Ramos (cell line): Measurements from ENCODE around the gene UMODL1.

Experiments
- in situ Hi-C: fragments of 300-500 bp; cut with MboI; formaldehyde crosslinking; loops from one replicate; pipeline ENCODE4 v1.14.3; 2022; ENCODE audit warnings: low sequenced_read_pairs; ENCODE audit not compliant: unreplicated experiment

Gene UMODL1

DNA sequence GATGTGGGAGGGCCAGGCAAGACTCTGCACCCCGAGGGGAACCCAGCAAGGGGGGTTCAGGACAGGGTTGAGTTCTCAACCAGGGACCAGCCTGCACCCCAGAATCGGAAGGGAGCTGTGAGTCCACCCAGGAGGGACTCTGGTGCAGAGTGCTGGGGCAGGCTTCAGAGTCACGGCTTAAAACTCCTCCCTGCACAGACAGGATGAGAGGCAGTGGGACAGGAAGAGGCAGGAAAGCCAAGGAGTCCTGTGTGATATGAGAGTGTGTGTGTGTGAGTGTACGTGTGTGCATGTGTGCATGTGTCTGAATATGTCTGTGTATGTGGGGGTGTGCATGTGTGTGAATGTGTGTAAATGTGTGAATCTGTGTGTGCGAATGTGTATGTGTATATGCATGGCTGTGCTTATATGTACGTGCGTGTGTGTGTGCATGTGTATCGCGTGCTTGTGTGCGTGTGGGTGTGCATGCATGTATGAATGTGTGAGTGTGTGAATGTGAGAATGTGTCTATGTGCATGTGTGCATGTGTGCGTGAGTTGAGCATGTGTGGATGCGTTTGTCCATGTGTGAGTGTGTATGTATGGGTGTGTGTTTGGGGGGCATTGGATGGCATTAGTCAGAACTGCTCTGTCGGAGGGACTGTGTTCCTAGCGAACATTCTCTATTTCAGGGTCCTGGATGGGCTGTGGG is 52.2 kb downstream of the UMODL1 start:
- in situ Hi-C loops = no loop called here

DNA sequence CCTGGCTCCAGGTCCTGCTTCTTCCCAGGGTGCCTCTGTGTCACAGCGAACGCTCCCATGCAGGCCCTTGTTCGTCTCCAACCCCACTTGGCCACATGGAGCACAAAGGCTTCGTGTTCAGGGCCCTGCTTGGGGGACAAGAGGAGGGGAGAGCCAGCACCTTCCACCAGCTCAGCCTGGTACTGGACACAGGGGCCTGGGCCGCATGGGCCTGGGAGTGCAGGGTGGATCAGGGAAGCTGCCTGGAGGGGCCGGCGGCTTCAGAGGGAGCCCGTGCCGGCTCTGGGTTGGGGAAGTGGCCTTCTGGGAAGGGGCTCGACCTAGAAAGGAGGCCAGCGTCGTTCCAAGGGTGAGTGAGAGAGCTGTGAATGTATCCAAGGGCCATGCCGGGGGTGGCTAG is 53.0 kb downstream of the UMODL1 start:
- in situ Hi-C loops = no loop called here

DNA sequence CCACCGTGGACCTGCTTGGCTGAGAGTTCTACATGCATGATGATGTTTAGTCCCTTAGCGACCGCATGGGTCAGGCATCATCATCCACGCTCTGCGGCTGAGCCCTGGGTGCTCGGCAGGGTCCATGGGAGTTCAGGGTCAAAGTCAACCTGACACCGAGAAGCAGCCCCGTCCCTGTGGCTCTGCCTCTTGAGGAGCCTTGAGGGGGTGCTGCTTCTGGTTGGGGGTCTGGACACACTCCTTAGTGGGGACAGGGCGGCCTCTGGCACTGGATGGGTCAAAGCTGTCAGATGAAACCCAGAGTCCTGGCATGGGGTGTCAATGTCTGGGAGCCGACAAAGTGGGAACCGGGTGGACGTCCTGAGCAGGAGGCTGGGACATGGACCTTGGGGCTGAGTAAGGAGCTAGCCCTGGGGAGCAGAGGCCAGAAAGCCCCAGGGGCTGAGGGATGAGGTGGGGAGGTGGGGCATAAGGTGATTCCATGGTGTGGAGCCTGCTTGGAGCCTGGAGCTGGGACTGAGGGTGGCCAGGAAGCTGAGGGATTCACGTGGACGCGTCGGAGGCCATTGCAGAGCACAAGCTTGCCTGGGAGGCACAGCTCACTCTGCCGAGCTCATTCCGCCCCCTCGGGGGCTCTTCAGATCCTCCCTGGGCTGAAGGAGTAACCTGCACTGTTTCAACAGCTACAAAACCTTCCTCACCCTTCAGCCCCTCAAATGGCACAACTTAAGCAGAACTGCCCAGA is 53.9 kb downstream of the UMODL1 start:
- in situ Hi-C loops = loop anchor here (25.0 kb wide), 1 partner anchor 513 kb away; no protein-coding TSS in a partner anchor

DNA sequence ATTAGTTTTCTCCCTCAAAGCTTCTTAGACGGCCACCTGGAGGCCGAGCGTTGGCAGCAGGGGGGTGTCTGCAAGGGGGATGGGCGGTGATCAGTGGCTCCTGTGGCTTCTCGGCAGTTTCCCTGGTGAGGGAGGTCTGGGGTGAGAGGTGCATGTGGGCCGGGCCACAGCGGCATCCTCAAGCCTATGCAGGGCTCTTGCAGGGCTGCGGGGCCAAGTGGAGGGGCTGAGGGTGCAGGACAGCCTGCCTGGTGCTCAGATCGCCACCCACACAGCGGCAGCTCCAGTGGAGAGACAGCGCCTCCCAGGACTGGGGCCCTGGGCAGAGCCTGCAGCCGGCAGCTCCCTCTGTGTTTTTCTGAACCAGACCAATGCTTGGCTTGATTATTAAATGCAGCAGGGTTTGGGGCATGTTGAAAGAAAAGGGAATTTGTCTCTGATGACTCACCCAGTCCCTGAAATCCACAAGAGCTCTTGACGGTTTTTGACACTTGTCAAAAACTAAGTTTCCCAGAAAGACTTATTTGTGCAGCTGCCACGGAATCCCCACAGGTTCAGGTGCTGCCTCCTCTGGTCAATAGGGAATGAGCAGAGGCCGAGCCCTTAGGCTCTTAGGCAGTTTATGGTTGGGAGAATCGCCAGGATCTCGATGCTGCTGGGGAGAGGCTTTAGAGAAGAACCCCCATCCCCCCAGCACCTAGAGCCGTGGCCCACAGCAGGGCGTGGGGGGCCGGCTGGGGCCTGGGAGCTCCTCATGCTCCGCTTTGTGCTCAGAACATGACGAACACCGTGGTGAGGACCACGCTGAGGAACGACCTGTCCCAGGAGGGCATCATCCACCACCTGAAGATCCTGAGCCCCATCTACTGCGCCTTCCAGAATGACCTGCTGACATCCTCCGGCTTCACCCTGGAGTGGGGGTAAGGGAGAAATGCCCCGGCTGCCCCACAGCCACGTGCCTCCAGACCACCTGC is 54.7 kb downstream of the UMODL1 start:
- in situ Hi-C loops = loop anchor here (25.0 kb wide), 1 partner anchor 514 kb away; no protein-coding TSS in a partner anchor

DNA sequence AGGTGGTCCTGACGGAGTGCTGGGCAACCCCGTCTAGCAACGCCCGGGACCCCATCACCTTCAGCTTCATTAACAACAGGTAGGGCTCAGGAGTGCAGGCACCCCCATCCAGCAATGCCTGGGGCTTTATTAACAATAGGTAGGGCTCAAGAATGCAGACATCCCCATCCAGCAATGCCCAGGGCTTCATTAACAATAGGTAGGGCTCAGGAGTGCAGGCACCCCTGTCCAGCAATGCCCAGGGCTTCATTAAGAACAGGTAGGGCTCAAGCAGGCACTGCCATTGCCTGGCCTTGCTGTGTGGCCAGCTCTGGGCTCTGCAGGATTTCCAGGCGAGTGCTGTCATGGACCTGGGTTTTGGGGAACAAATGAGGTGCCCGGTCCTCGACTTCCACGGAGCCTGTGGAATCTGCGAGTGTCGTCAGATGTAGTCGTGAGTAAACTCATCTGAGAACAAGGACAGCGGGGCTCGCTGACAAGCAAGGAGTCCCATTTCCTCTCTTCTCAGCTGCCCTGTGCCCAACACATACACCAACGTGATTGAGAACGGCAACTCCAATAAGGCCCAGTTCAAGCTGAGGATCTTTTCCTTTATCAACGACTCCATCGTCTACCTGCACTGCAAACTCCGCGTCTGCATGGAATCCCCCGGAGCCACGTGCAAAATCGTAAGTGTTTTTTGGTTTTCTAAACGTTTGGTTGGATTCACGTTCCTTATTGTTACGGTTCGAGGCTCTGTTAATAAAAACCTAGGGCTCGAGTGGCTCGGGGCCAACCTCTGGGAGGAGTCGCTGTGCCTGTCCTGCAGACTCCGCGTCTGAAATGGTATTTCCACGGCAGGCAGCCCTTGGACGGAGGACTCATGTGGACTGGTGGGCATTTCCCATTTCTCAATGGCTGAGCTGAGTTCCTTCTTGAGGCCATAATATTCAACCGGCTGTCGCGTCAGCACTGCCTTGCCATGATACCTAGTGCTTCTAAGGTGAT is 56.3 kb downstream of the UMODL1 start:
- in situ Hi-C loops = loop anchor here (25.0 kb wide), 1 partner anchor 515 kb away; no protein-coding TSS in a partner anchor

DNA sequence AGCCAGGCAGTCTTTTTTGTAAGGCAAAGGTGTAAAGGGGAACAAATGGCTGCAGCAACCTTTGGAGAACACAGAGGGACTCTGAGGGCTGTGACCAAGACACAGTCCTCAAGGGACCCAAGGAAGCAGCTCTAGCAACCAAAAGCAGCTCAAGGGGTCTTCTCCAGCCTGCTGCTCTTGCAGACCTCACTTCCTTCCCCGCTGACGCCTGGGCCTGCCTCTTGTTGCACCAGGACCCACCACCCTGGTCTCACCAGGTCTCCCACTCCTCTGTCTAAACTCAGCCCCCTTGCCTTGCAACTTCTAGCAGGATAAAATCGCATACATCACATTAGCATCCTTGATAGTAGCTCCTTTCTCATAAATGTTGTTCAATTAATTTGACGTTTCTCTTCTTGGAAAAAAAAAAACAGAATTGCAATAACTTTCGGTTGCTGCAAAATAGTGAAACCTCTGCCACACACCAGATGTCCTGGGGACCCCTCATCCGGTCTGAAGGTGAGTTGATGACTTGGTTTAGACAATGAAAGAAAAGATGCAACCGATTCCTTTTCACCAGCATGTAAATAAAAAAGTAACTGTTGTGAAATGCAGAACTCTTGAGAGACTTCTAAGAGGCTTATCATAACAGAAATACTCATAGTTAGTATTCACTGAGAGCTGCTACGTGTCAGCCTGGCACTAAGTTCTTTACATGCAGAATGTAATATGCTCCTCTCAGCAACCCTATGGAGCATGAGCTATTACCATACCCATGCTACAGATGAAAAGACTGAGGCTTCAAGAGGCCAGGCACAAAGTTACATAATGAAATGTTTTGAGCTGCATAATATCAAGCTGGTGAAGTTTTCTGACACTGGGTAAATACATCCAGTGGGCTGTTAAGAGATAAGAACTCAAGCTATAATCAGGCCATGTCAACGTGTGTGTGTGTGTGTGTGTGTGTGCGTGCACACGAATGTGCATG is 58.5 kb downstream of the UMODL1 start:
- in situ Hi-C loops = loop anchor here (25.0 kb wide), 1 partner anchor 517 kb away; no protein-coding TSS in a partner anchor

DNA sequence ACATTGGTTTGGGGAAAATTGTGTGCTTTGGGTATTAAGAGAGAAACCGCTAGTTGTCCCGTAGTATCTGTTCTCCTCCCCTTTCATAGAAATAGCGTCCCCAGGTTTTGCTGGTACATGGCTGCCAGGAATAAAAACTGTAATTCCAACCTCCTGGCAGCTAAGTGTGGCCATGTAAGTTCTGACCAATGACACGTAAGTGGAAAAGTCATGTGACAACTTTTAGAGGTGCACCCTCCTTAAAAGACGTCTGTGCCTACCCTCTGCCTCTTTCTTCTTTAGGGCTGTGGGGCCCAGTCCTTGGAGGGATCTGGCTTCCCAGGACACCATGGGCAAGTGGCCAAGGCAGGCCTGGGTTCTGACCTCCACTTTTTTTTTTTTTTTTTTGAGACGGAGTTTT is 59.3 kb downstream of the UMODL1 start:
- in situ Hi-C loops = loop anchor here (25.0 kb wide), 1 partner anchor 518 kb away; no protein-coding TSS in a partner anchor

DNA sequence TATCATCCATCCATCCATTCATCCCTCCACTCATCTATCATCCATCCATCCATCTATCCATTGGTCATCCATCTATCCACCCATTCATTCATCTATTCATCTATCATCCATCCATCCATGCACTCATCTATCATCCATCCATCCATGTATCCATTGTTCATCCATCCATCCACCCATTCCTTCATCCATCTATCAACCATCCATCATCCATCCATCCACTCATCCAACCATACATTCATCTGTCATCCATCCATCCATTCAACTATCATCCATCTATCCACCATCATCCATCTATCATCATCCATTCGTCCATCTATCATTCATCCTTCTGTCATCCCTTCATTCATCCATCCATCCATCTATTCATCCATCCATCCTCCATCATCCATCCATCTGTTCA is 61.1 kb downstream of the UMODL1 start:
- in situ Hi-C loops = loop anchor here (25.0 kb wide), 1 partner anchor 520 kb away; no protein-coding TSS in a partner anchor

DNA sequence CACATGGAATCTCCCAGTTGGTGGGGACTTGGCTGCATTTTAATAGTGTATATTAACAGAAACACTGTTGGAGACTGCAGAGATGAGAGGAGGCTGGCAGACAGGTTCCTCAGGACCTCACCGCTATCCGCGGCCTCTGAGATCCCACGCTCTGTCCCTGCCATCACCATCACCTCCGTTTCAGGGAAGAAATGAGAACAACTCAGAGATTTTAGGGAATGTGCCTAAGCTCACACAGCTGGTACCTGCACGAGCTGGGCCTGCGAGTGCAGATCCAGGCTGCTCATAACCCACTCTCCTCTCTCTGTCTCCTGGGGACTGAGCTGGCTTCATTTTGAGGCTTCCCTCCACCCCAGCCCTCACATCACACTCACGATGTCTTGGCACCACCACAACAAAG is 62.0 kb downstream of the UMODL1 start:
- in situ Hi-C loops = loop anchor here (25.0 kb wide), 1 partner anchor 521 kb away; no protein-coding TSS in a partner anchor

DNA sequence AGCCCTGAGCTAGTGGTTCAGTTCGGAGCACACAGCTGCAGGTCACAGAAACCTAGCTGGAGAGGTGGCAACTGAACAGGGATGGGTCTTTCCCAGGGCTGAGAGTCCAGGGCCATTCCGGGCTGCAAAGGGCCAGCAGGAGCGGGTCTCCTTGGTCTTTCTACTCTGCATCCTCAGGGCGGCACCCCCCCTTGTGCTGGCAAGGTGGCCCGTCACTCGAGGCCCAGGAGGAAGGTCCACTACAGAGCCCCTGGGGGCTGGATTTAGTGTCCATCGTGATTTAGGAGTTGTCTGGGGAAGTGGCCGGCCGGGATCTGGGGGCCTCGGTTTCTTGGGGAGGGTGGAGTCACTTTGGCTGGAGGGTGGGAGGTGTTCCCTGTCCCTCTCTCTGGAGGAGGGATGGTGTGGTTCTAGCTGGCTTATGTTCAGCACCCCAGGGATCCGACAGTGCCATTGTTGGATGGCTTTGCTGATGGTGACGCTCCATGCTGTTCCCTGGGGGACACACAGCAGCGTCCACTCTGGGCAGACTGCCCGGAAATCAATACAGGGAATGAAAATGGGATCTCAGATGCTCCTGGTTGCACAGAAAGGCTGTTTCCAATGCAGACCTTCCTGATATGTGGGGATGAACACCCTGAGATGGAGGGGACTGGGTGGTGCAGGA is 64.4 kb downstream of the UMODL1 start:
- in situ Hi-C loops = loop anchor here (25.0 kb wide), 1 partner anchor 523 kb away; no protein-coding TSS in a partner anchor

DNA sequence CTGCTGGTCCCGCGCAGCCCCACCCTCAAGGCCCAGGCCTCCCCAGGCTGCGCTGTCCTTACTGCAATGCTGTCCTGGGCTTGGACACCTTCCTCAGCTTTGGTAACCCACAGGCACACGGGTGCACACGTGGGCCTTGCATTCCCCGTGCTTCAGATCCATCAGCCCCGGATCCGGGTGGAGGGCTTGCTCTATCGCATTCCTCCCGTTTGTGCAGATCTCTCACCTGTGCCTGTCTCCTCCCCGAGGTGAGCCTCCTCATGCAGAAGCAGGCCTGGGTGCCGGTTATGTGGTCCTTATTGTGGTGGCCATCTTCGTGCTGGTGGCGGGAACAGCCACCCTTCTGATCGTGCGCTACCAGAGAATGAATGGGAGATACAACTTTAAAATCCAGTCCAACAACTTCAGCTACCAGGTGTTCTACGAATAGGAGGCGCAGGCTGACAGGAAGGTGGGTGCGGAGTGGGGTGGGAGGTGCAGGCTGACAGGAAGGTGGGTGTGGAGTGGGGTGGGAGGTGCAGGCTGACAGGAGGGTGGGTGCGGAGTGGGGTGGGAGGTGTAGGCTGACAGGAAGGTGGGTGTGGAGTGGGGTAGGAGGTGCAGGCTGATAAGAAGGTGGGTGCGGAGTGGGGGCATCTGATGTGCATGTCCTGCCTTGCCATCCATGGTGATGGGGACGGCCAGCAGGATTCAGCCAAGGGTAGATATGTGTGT is 66.2 kb downstream of the UMODL1 start:
- in situ Hi-C loops = loop anchor here (25.0 kb wide), 1 partner anchor 525 kb away; no protein-coding TSS in a partner anchor

DNA sequence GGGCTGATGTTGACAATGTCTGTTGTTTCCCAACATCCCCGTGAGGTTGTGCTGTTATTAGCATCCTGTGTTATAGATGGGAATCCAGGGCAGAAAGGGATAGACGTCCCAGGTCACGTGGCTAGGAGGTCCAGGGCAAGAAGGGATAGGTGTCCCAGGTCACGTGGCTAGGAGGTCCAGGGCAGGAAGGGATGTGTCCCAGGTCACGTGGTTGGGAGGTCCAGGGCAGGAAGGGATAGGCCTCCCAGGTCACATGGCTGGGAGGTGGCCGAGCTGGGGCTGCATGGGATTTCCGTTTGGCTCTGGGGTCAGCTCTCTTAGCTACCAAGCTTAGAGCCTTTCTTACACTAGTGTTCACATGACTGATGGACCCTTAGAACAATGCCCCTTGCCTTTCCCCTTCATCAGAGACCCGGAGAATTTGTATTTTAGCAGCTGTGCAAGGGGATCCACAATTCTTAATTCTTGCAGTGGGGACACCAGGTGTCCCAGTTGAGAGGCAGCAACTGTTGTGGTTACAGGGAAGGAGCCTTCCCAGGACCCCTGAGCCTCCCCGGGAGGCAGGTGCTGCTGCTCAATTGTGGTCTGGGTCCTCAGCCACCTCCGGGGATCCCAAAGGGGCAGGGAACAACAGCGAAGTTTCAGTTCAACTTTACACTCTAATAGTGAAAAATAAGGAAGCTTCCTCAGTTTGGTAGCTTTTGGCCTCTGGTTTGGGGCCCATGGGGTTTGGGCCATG is 69.2 kb downstream of the UMODL1 start:
- in situ Hi-C loops = loop anchor here (25.0 kb wide), 1 partner anchor 528 kb away; no protein-coding TSS in a partner anchor

DNA sequence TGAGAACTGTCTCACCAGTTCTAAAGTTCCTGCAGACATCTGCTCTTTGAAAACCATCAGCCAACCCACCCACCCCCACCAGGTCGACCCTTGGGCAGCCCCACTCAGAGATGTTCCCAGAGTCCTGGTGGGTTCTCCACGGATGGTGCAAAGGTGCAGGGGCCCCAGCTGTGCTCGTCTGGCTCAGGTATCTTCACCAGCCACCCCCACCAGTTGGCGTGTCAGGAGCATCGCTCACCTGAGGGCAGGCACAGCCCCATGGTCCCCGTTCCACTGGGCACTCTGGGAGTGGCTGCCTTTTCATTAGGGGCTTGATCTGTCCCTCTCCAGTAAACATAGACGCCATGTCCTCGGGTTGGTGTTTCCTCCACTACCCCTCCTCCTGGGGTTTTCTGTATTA is 70.5 kb downstream of the UMODL1 start:
- in situ Hi-C loops = loop anchor here (25.0 kb wide), 1 partner anchor 529 kb away; no protein-coding TSS in a partner anchor

DNA sequence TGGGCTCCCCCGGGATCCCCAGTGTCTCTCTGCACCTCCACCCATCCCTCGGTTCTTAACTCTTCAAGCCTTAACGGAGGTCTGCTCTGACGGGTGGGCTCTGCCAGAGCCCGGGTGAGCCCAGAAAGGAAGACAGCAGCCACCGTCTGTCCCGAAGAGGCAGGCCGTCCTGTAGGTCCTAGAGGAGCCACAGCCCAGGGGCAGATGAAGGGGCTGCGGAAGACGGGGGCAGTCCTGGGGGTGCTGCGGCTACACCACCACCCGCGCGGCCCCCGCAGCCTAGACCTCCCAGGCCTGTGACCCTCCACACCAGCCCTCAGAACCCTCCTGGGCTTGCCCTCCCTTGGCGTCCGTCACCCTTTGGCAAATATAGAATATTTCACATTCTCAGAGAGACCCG is 71.0 kb downstream of the UMODL1 start:
- in situ Hi-C loops = loop anchor here (25.0 kb wide), 1 partner anchor 530 kb away; no protein-coding TSS in a partner anchor

DNA sequence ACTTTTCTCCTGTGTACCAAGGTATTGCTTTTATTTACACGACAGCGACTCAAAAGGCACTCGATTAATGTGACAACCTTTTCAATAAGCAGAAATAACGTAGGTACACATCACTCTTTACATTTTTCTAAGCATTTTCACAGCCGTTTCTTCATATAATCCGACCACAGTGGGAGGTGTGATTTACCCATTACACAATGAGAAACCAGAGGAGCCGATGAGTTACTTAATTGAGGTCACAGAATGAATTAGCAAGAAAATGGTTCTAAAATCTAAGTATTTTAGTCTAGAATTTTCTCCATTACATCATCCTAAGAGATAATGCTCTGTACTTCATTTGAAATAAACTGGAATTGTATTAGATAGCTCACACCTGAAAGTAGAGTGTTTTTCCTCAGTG is 71.5 kb downstream of the UMODL1 start:
- in situ Hi-C loops = loop anchor here (25.0 kb wide), 1 partner anchor 530 kb away; no protein-coding TSS in a partner anchor

DNA sequence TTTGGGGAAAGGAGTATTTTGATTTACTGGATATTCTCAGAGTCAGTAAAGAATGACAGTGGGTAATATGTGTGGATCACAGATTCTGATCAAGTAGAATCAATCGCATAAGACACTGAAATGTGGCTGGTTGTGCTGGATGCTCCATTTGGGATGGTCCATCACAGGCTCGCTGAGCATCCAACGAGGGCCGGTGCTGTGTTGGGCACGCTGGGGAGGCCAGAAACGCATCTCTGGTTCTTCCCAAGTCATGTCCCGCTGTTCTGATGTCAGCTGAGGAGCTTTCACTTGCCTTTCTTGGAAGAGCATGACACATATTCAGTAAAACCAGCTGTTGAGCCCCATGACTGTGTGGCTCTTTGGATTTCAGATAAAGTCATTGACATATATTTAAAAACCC is 72.0 kb downstream of the UMODL1 start:
- in situ Hi-C loops = loop anchor here (25.0 kb wide), 1 partner anchor 531 kb away; no protein-coding TSS in a partner anchor
